HG03045 (cell line): ENCODE results near the gene PLXNA2.

Experiments
- ATAC-seq: cut with Tn5 transposase; IDR thresholded peaks from one replicate; pipeline ENCODE4 v1.9.1; 2021; ENCODE audit warnings: mild to moderate bottlenecking, moderate library complexity; ENCODE audit not compliant: unreplicated experiment

The PLXNA2 gene

GRCh38 chr1:207985996-207986395 lies 258.2 kb downstream of the PLXNA2 start:
- no peak for ATAC-seq

GRCh38 chr1:207984831-207985572 lies 259.2 kb downstream of the PLXNA2 start:
- ATAC-seq, result no peak

GRCh38 chr1:207983044-207983635 lies 261.0 kb downstream of the PLXNA2 start:
- ATAC-seq, result no peak

GRCh38 chr1:207981976-207982375 lies 262.2 kb downstream of the PLXNA2 start:
- ATAC-seq, result no peak

GRCh38 chr1:207978441-207978840 lies 265.7 kb downstream of the PLXNA2 start:
- no peak for ATAC-seq

GRCh38 chr1:207977876-207978275 lies 266.3 kb downstream of the PLXNA2 start:
- no peak for ATAC-seq

- ATAC-seq, result no peak
Observed at GRCh38 chr1:207973898-207974568, 270.2 kb downstream of the PLXNA2 start.

- ATAC-seq, result no peak
Observed at GRCh38 chr1:207972337-207972736, 271.8 kb downstream of the PLXNA2 start.
